Stimulated activated CD4-positive, alpha-beta T cell treated with anti-CD3 and anti-CD28 coated beads, TNF-alpha, amount 100 ng/mL, for 4 hours (primary cell): ENCODE measurements around the gene WDR87.
"Not testable (repeated sequence)": the region's sequence is repeated elsewhere in the genome, so short reads cannot be mapped to it uniquely, and the experiment has no call there.

ENCODE experiments used
- DNase-seq, 3 experiments: peaks; one replicate each; pipeline ENCODE4 v3.0.0-alpha.2; 2020; ENCODE audit warnings: low read depth in 3 of 3

The WDR87 gene

GRCh38 chr19:37877147-37877546, 29.2 kb downstream of the WDR87 start:
- DNase-seq: no peak

DNA sequence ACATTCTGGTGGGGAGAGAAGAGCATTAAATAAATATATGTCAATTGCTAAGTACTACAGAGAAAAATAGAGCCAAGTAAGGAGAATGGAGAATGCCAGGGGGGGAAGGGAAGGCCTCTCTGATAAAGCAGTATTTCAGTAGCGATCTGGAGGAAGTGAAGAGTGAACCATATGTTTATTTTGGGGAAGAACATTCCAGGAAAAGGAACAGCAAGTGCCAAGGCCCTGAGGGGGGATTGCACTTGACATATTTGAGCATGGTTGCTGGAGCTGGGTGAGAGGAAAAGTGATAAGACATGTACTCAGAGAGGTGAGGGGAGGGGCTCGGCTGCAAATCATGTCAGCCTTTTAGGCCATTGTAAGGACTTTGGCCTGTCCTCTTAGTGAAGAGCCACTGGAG, 30.4 kb downstream of the WDR87 start:
- no peak for DNase-seq

DNA sequence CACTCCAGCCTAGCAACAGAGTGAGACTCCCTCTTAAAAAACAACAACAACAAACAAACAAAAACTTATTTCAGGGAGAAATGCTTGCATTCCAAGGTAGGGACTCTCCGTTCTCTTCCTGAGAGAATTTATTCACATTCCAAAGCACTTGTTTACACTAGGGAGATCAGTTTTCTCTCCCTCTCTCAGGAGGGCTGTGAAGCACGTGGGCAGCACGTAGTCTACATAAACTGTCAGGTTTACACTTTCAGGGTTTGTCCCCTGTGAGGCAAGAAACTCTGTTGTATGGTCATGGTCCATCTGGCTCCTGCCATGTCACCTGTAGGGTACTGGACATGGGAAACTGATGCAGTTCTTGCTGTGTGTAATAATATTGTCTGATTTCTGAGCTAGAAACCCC, 31.6 kb downstream of the WDR87 start:
- DNase-seq: no peak

DNA sequence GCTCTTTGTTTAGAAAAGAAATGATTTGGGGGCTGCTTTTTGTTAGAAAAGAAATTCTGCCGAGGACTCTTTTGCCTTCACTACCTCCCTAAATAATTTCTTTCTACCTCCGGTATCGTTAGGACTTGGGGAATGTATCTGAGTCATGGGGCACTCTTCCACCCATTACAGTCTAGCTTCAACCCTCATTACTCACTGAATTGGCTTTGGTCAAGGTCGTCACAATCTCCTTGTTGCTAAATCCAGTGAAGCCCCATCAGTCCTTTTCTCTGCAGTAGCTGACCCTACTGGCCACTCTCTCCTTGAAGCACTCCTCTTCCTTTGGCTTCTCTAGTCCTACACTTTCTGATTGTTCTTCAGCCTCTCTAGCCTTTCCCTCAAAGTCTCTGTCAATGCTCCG, 34.0 kb downstream of the WDR87 start:
- DNase-seq: no peak

DNA sequence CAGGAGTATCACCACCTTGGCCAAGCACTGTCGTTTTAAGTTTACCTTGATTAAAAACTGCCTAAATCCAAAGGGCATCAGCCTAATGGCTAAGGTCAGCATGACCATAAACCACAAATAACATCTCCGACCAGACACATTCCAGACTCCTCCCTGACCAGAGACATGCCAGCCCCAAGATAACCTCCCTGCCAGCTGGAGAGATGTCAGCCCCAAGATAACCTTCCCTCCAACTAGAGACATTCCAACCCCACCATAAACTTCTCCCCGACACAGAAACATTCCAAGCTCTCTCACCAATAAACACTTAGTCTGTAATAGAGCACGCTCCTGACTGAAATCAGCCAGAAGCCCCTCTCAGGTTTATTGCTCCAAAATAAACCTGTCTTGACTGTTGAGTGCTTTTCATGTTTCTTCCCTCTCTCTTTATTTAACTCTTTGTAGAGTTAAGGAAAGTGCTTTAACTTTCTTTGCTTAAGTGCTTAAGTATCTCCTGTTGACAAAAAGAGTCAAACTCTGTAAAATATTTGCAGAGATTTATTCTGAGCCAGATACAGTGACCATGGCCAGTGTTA, 36.5 kb downstream of the WDR87 start:
- DNase-seq: no peak

DNA sequence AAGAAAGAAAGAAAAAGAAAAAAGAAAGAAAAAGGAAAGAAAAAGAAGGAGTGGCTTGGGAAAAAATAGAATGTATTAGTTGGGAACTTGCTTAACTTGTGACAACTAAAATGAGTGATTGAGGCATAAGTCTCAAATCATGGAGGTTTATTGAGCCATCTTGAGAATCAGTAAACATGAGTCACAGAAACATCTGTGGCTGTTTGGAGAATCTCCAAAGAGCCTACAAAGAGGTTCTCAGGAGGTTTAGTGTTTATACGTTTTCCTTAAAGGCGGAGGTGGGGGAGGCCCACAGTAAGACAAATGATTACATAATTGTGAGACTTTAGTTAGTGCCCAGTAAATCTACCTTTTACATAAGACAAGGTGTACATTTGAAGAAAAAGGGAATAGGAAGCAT, 38.6 kb downstream of the WDR87 start:
- DNase-seq: no peak

GRCh38 chr19:37865930-37866329, 40.5 kb downstream of the WDR87 start:
- DNase-seq: not testable (repeated sequence)

- DNase-seq: no peak
Observed at GRCh38 chr19:37864501-37864900, 41.9 kb downstream of the WDR87 start.

DNA sequence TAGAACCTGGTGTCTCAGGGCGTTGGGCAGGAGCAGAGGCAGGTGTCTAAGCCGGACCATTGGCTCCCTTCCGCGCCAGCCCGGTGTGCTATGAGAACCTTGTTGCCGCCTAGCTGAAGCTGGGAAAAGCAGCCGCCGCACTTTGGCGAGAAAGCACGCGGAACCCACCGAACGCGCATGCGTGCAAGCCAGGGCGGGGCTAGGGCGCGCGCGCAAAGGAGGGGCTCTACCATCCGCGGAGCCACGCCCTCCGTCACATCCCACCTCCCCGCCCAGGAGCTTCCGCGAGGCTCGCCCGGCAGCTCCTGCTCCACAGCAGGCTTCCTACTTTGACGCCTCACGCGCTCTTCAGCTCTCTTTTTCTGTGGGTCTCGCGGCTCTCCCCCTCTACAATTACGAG, 51.3 kb downstream of the WDR87 start:
- peak in 1 of 3 experiments; percentile 6 for DNase-seq

DNA sequence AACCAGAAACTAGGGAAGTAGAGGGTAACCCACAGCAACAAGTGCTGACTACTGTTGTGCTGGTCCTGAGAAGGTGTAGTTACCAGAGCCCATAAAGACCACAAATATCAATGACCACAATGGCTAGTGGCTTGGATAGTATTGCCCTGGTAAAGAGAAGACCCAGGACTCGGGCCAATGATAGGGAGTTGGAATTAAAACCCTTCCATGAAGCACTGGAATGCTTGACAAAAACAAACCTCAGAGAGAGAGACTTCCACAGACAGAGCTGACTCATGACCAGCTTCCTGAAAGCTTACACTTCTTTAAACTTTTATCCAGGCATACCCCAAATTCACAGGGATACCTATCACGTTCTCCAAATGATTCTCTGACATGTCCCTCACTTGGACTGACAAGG, 60.5 kb downstream of the WDR87 start:
- no peak for DNase-seq
